B cell (primary cell): Measurements from ENCODE around the gene LTC4S. TPM values are rescaled to one million over a fixed set of nuclear protein-coding genes. Genes with fewer than 3 reads are reported as not detected.

Experiments used
- ATAC-seq: fragments of 200-7000 bp; cut with Tn5 transposase; one replicate; pipeline ENCODE4 v1.10.0; 2021; ENCODE audit warnings: low read depth, mild to moderate bottlenecking, moderate number of reproducible peaks, moderate library complexity
- CTCF ChIA-PET: fragments of 350-600 bp; sonication (Branson Sonifier 250); formaldehyde crosslinking; loops from one replicate; lab custom pipeline; 2021; ENCODE audit warnings: antibody characterized with exemption, inconsistent platforms; lab: Charles Lee
- POLR2A ChIA-PET: fragments of 350-600 bp; sonication (Branson Sonifier 250); formaldehyde crosslinking; loops from one replicate; lab custom pipeline; 2021; ENCODE audit warnings: antibody characterized with exemption; lab: Charles Lee
- DNase-seq: peaks from one replicate; pipeline ENCODE4 v3.0.0; 2013
- H2AFZ ChIP-seq: 2 replicates; pipeline ENCODE4 v1.6.1; 2012; ENCODE audit warnings: mild to moderate bottlenecking, low read depth, low read length; ENCODE audit not compliant: insufficient read depth, poor library complexity, severe bottlenecking
- H3K27ac ChIP-seq, 2 donors: 1 replicate in 1 of 2; 2 replicates in 1 of 2; pipeline ENCODE4 v1.5.1; 2012 to 2013; ENCODE audit warnings: low read length in 2 of 2, mild to moderate bottlenecking in 2 of 2, moderate library complexity in 1 of 2
- H3K27me3 ChIP-seq, 4 experiments: fragments of 200-600 bp in 1 of 4; sonication (generic) in 1 of 4; replicated peaks in 1 of 4; 1 replicate in 2 of 4; 2 replicates in 2 of 4; pipeline versions ENCODE4 v1.6.1 to v1.7.0; 2013 to 2016; ENCODE audit warnings: low read length in 3 of 4, mild to moderate bottlenecking in 2 of 4, mixed read lengths in 1 of 4, moderate library complexity in 1 of 4; ENCODE audit not compliant: insufficient read depth in 4 of 4, control insufficient read depth in 3 of 4; ENCODE audit errors: control extremely low read depth in 1 of 4
- H3K36me3 ChIP-seq, 2 experiments: replicated peaks in 1 of 2; 1 replicate in 1 of 2; 2 replicates in 1 of 2; pipeline versions ENCODE4 v1.6.1 to v1.7.1; 2013; ENCODE audit warnings: low read length in 1 of 2; ENCODE audit not compliant: insufficient read depth in 2 of 2, control insufficient read depth in 1 of 2; ENCODE audit errors: control extremely low read depth in 1 of 2, extremely low read depth in 1 of 2
- H3K4me1 ChIP-seq, 2 donors: fragments of 200-600 bp in 1 of 2; sonication (generic) in 1 of 2; 1 replicate in 1 of 2; 2 replicates in 1 of 2; pipeline versions ENCODE4 v1.5.1 to v1.6.1; 2013 to 2017; ENCODE audit warnings: low read length in 2 of 2; ENCODE audit not compliant: control insufficient read depth in 2 of 2, insufficient read depth in 2 of 2
- H3K4me2 ChIP-seq: replicated peaks from 2 replicates; pipeline ENCODE3; 2012; ENCODE audit warnings: mild to moderate bottlenecking, low read depth, low read length; ENCODE audit not compliant: poor library complexity, severe bottlenecking
- H3K4me3 ChIP-seq, 5 experiments: fragments of 200-600 bp in 1 of 5; sonication (generic) in 1 of 5; 1 replicate in 3 of 5; 2 replicates in 2 of 5; pipeline versions ENCODE4 v1.5.1 to v1.7.0; 2011 to 2016; ENCODE audit warnings: low read length in 4 of 5, mild to moderate bottlenecking in 4 of 5, low read depth in 2 of 5, control low read depth in 1 of 5, moderate library complexity in 1 of 5; ENCODE audit not compliant: insufficient read depth in 1 of 5; ENCODE audit errors: control extremely low read depth in 1 of 5, extremely low read depth in 1 of 5
- H3K79me2 ChIP-seq: fragments of 200-600 bp; sonication (generic); one replicate; pipeline ENCODE4 v1.6.0; 2016; ENCODE audit warnings: low read length; ENCODE audit not compliant: control insufficient read depth, insufficient read depth
- H3K9ac ChIP-seq: fragments of 200-600 bp; sonication (generic); 2 replicates; pipeline ENCODE4 v1.6.1; 2017; ENCODE audit warnings: mild to moderate bottlenecking, low read length, moderate library complexity
- H3K9me3 ChIP-seq, 3 donors: one replicate each; pipeline versions ENCODE4 v1.6.1 to v1.7.1; 2013; ENCODE audit warnings: low read length in 2 of 3; ENCODE audit not compliant: control insufficient read depth in 2 of 3, insufficient read depth in 1 of 3; ENCODE audit errors: control extremely low read depth in 1 of 3
- H4K20me1 ChIP-seq: 2 replicates; pipeline ENCODE4 v1.6.0; 2012; ENCODE audit warnings: mild to moderate bottlenecking, low read length; ENCODE audit not compliant: insufficient read depth, control insufficient read depth, poor library complexity, severe bottlenecking
- H3K27ac Mint-ChIP-seq: one replicate; pipeline ENCODE4 v1.8.0; 2021; ENCODE audit warnings: mixed read lengths
- H3K27me3 Mint-ChIP-seq: one replicate; pipeline ENCODE4 v1.8.0; 2021; ENCODE audit warnings: mixed read lengths
- H3K4me1 Mint-ChIP-seq: one replicate; pipeline ENCODE4 v1.8.0; 2021; ENCODE audit warnings: mixed read lengths
- H3K4me3 Mint-ChIP-seq: one replicate; pipeline ENCODE4 v1.8.0; 2021; ENCODE audit warnings: mixed read lengths
- H3K9me3 Mint-ChIP-seq: one replicate; pipeline ENCODE4 v1.8.0; 2022; ENCODE audit warnings: mixed read lengths; ENCODE audit not compliant: insufficient read depth
- CTCF ChIP-seq: fragments of 200-600 bp; IDR thresholded peaks from one replicate; pipeline ENCODE4 v1.8.0; 2022; ENCODE audit warnings: antibody characterized with exemption, mild to moderate bottlenecking
- EZH2 ChIP-seq: IDR thresholded peaks from 2 replicates; pipeline ENCODE4 v1.6.1; 2012; ENCODE audit warnings: borderline replicate concordance, low read depth, mild to moderate bottlenecking, moderate library complexity, low read length; ENCODE audit not compliant: insufficient read depth, poor library complexity, severe bottlenecking
- WGBS: methylation state at CpG from one replicate; pipeline ENCODE4 v1.1.5; 2013; ENCODE audit warnings: missing lambda C conversion rate; ENCODE audit not compliant: insufficient coverage; 5-methylcytosine and 5-hydroxymethylcytosine counted together
- intact Hi-C: fragments of 100-400 bp; cut with micrococcal nuclease; formaldehyde crosslinking; loops from one replicate; pipeline ENCODE4 v1.10.0; 2022
- polyA plus RNA-seq: library from polyadenylated mRNA; depleted of rRNA; stranded (reverse); fragments of >200 nt; gene quantifications from 2 replicates; pipeline ENCODE4 v1.2.3, GENCODE V29; 2012
- total RNA-seq, 2 donors: library from RNA; stranded (reverse); fragments of 120-200 nt in 1 of 2; gene quantifications; 1 replicate in 1 of 2; 2 replicates in 1 of 2; pipeline versions ENCODE4 v1.2.3 to v1.2.4, GENCODE V29; 2013 to 2022

LTC4S gene
- total and polyA plus RNA-seq, 2 donors (not counting 1 experiment from before 2014, with no cell fraction given): 0.40 to 3.8 TPM

GRCh38 chr5:179794575-179794974 is 789 bp downstream of the LTC4S start:
- intact Hi-C loops: no loop called here
- Mint-ChIP-seq H3K4me3 (peak overlapping the region; percentile 75), H3K27me3 (no peaks in the 10 kb centered on the region), H3K9me3 (no peaks in the 10 kb centered on the region), H3K27ac (peak overlapping the region; percentile 59), H3K4me1 (peaks cover 29% of the 10 kb centered on the region)
- no peak for TF ChIP-seq CTCF
- no peak for TF ChIP-seq EZH2
- Histone ChIP-seq H3K9ac (no peak overlapping the region), H4K20me1 (peaks cover 5% of the 10 kb centered on the region), H3K27ac (no peak overlapping the region), H3K4me3 (no peak overlapping the region), H3K4me1 (peaks cover 28 to 32% of the 10 kb centered on the region in 2 donors), H3K36me3 (peaks cover 0 to 15% of the 10 kb centered on the region in 2 experiments), H2AFZ (no peak overlapping the region), H3K4me2 (peak overlapping the region; percentile 90), H3K9me3 (no peaks in the 10 kb centered on the region), H3K27me3 (no peaks in the 10 kb centered on the region), H3K79me2 (no peaks in the 10 kb centered on the region)
- DNase-seq: no peak
- 100% methylated on average over 1 of the region's 3 CpGs for WGBS
- ATAC-seq: no peak
- CTCF ChIA-PET: interaction anchor here (0.8 to 2.4 kb wide), 3 partner anchors 32 to 177 kb away, joined by 4 to 11 read pairs (median 4); partner anchors contain the start of gene MAML1
- POLR2A ChIA-PET: interaction anchor here (0.8 to 2.7 kb wide), 4 partner anchors 9 to 62 kb away, joined by 3 to 8 read pairs (median 3); partner anchors contain the start of gene MAML1

GRCh38 chr5:179795049-179795862 is 1.5 kb downstream of the LTC4S start:
- intact Hi-C loops: no loop called here
- Mint-ChIP-seq H3K27me3 (no peaks in the 10 kb centered on the region), H3K4me1 (peaks cover 29% of the 10 kb centered on the region), H3K4me3 (peak overlapping the region; percentile 75), H3K9me3 (no peaks in the 10 kb centered on the region), H3K27ac (no peak overlapping the region)
- H3K36me3 ChIP-seq: peaks cover 0 to 22% of the 10 kb centered on the region in 2 experiments
- peak overlapping the region; percentile 90 for H3K4me2 ChIP-seq
- whole genome bisulfite sequencing: 8% methylated on average over 47 of the region's 53 CpGs
- H3K4me1 ChIP-seq: peaks cover 28 to 32% of the 10 kb centered on the region in 2 donors
- no peak for TF ChIP-seq CTCF
- no peak for TF ChIP-seq EZH2
- ChIA-PET POLR2A (interaction anchor here (0.5 to 2.7 kb wide), 6 partner anchors 8 to 172 kb away, joined by 3 to 8 read pairs (median 4); partner anchors contain the start of gene HNRNPH1), CTCF (interaction anchor here (0.8 to 2.4 kb wide), 6 partner anchors 16 to 176 kb away, joined by 3 to 17 read pairs (median 4); partner anchors contain the start of gene MAML1)
- H3K27ac ChIP-seq: no peak overlapping the region
- H3K27me3 ChIP-seq: no peaks in the 10 kb centered on the region
- H3K4me3 ChIP-seq: peak overlapping the region in 4 of 5 experiments; percentile 54 to 68 (median 64)
- peaks cover under 1% of the 10 kb centered on the region for H3K79me2 ChIP-seq
- H2AFZ ChIP-seq: peak overlapping the region; percentile 72
- peak overlapping the region; percentile 74 for H3K9ac ChIP-seq
- ATAC-seq: peak; percentile 3
- H3K9me3 ChIP-seq: no peaks in the 10 kb centered on the region
- peaks cover 8% of the 10 kb centered on the region for H4K20me1 ChIP-seq
- DNase-seq: no peak
